Peyer's patch (tissue), 4 donors: ENCODE measurements around the gene STS.

ENCODE experiments used
- CTCF ChIP-seq, 6 experiments: fragments of 450-650 bp in 4 of 6; fragments of 200-600 bp in 2 of 6; sonication (generic) in 1 of 6; IDR thresholded peaks; one replicate each; pipeline ENCODE4 v1.5.1; 2017 to 2019; ENCODE audit warnings: antibody characterized with exemption in 6 of 6, mild to moderate bottlenecking in 3 of 6, moderate library complexity in 1 of 6
- POLR2A ChIP-seq, 2 donors: fragments of 450-650 bp; IDR thresholded peaks; one replicate each; pipeline ENCODE4 v1.5.1; 2017; ENCODE audit warnings: antibody characterized with exemption in 2 of 2, mild to moderate bottlenecking in 2 of 2, moderate library complexity in 2 of 2

- TF ChIP-seq CTCF (IDR thresholded peaks at IDR 0.05) (no peak), POLR2A (IDR thresholded peaks at IDR 0.05) (no peak)
Observed at GRCh38 chrX:7146703-7147412, 654 bp upstream of the STS start.
